GM19193 (cell line): Measurements from ENCODE around the gene CGN.

Experiments used
- POLR2A ChIP-seq: IDR thresholded peaks from 4 replicates; pipeline ENCODE4 v1.6.1; 2011; ENCODE audit not compliant: insufficient read depth, insufficient read length; ENCODE audit errors: extremely low read depth

CGN gene

GRCh38 chr1:151511636-151512215, 539 bp downstream of the CGN start:
- TF ChIP-seq POLR2A, result no peak

GRCh38 chr1:151512326-151512725, 1.1 kb downstream of the CGN start:
- TF ChIP-seq POLR2A, result no peak

- TF ChIP-seq POLR2A, result no peak
Measured at GRCh38 chr1:151512801-151513625, 1.8 kb downstream of the CGN start.

GRCh38 chr1:151513626-151514121, 2.5 kb downstream of the CGN start:
- TF ChIP-seq POLR2A, result no peak

- no peak for TF ChIP-seq POLR2A
Measured at GRCh38 chr1:151514366-151514765, 3.2 kb downstream of the CGN start.

GRCh38 chr1:151515265-151515664, 4.1 kb downstream of the CGN start:
- TF ChIP-seq POLR2A, result no peak

GRCh38 chr1:151516031-151516511, 4.9 kb downstream of the CGN start:
- no peak for TF ChIP-seq POLR2A

- TF ChIP-seq POLR2A, result no peak
Measured at GRCh38 chr1:151518431-151518830, 7.2 kb downstream of the CGN start.

- TF ChIP-seq POLR2A, result no peak
Measured at GRCh38 chr1:151518936-151519335, 7.7 kb downstream of the CGN start.

- TF ChIP-seq POLR2A, result no peak
Measured at GRCh38 chr1:151519667-151520066, 8.5 kb downstream of the CGN start.

- TF ChIP-seq POLR2A, result no peak
Measured at GRCh38 chr1:151520359-151520758, 9.2 kb downstream of the CGN start.

- TF ChIP-seq POLR2A, result no peak
Measured at GRCh38 chr1:151523326-151523725, 12.1 kb downstream of the CGN start.

- TF ChIP-seq POLR2A, result no peak
Measured at GRCh38 chr1:151524736-151525135, 13.5 kb downstream of the CGN start.

- no peak for TF ChIP-seq POLR2A
Measured at GRCh38 chr1:151526735-151527525, 15.7 kb downstream of the CGN start.

GRCh38 chr1:151529211-151529702, 18.1 kb downstream of the CGN start:
- TF ChIP-seq POLR2A, result no peak
